Measurements from ENCODE around the gene B3GNT2.

DNA sequence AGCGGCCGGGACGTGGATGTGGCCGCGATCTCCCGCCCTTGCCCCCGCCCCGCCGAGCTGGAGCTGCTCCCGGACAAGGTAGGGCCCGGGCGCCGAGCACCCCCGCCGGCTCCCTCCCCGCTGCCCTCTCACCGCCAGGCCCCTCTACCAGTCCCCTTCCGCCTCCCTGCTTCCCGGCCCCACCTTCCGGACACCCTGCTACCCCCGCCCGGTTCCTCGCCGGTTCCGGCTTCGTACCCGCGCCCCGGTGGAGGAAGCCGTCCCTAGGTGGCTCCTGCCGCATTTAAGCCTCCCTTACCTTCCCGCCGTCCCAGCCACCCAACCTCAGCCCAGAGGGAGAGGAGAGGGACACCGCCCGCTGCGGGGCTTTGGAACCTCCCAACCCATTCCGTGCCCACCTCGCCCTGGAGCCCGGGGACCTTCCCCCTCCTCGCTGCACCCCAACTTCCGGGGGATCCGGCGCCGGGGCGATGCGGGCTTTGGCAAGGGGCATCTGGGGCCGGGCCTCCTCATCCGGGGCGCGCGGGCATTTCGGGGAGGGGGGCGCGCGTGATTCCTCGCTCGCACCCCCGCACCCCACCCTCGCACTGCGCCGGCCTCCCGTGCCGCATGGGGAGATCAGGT, 475 bp downstream of the B3GNT2 start:
- TF ChIP-seq RAD21 (conservative IDR thresholded peaks at IDR 0.05) (peak; percentile 18), EP300 (conservative IDR thresholded peaks at IDR 0.05; ENCODE audit: poor library complexity, severe bottlenecking) (no peak)
- TF ChIP-seq, protein P1, sequence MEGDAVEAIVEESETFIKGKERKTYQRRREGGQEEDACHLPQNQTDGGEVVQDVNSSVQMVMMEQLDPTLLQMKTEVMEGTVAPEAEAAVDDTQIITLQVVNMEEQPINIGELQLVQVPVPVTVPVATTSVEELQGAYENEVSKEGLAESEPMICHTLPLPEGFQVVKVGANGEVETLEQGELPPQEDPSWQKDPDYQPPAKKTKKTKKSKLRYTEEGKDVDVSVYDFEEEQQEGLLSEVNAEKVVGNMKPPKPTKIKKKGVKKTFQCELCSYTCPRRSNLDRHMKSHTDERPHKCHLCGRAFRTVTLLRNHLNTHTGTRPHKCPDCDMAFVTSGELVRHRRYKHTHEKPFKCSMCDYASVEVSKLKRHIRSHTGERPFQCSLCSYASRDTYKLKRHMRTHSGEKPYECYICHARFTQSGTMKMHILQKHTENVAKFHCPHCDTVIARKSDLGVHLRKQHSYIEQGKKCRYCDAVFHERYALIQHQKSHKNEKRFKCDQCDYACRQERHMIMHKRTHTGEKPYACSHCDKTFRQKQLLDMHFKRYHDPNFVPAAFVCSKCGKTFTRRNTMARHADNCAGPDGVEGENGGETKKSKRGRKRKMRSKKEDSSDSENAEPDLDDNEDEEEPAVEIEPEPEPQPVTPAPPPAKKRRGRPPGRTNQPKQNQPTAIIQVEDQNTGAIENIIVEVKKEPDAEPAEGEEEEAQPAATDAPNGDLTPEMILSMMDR (IDR thresholded peaks at IDR 0.05; ENCODE audit: poor library complexity, severe bottlenecking) = no peak

All from neural cell (in vitro differentiated cells).